ENCODE results near the gene MEGF11. TPM values are rescaled to one million over a fixed set of nuclear protein-coding genes. Genes with fewer than 3 reads are reported as not detected.
"Not testable (repeated sequence)": the region's sequence is repeated elsewhere in the genome, so short reads cannot be mapped to it uniquely, and the experiment has no call there.

Gene MEGF11
- total RNA-seq, 1 donor from 2014 or later = 0.06 TPM

DNA sequence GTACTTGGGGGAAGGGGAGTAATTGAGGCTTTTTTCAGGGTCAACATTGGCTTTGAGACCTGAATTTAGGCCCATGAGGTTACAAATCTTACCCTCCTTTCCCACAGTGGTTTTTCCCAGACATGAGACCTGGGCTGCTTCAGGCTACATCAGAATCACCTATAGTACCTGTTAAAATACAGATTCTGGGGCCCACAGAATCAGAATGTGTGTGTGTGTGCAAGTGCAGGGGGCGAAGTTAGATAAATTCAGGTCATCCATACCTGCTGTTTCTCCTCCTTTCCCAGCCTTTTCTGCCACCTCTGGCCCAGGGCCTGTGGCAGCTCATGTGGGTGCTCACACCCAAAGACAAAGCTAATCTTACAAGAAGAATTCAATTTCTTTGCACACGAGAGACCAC is 273.7 kb downstream of the MEGF11 start:
- Histone ChIP-seq H3K9ac (no peak overlapping the region), H3K9me3 (ENCODE audit: low read depth) (no peaks in the 10 kb centered on the region), H3F3A (ENCODE audit: low read depth) (peaks cover 11% of the 10 kb centered on the region), H3K27ac (no peak overlapping the region), H4K20me1 (ENCODE audit: low read depth) (no peaks in the 10 kb centered on the region), H2AFZ (replicated peaks) (no peak overlapping the region), H3K4me3 (no peak overlapping the region), H3K4me2 (no peak overlapping the region), H3K4me1 (peaks cover 7% of the 10 kb centered on the region), H3K79me2 (ENCODE audit: low read depth) (no peaks in the 10 kb centered on the region), H3K36me3 (no peaks in the 10 kb centered on the region), H3K27me3 (peaks cover 13% of the 10 kb centered on the region)
- Mint-ChIP-seq H3K27me3 (ENCODE audit: insufficient read depth, low read depth) (peaks cover 29% of the 10 kb centered on the region), H3K36me3 (no peaks in the 10 kb centered on the region), H3K4me3 (no peak overlapping the region), H3K9me3 (no peaks in the 10 kb centered on the region), H3K4me1 (peaks cover 20% of the 10 kb centered on the region), H3K27ac (no peak overlapping the region)
- TF ChIP-seq EZH2phosphoT487 (IDR thresholded peaks at IDR 0.05) = no peak
- TF ChIP-seq, protein P1, sequence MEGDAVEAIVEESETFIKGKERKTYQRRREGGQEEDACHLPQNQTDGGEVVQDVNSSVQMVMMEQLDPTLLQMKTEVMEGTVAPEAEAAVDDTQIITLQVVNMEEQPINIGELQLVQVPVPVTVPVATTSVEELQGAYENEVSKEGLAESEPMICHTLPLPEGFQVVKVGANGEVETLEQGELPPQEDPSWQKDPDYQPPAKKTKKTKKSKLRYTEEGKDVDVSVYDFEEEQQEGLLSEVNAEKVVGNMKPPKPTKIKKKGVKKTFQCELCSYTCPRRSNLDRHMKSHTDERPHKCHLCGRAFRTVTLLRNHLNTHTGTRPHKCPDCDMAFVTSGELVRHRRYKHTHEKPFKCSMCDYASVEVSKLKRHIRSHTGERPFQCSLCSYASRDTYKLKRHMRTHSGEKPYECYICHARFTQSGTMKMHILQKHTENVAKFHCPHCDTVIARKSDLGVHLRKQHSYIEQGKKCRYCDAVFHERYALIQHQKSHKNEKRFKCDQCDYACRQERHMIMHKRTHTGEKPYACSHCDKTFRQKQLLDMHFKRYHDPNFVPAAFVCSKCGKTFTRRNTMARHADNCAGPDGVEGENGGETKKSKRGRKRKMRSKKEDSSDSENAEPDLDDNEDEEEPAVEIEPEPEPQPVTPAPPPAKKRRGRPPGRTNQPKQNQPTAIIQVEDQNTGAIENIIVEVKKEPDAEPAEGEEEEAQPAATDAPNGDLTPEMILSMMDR (IDR thresholded peaks at IDR 0.05) = no peak
- no peak for TF ChIP-seq EZH2 (IDR thresholded peaks at IDR 0.05)
- no peak for DNase-seq (ENCODE audit: low spot score)

DNA sequence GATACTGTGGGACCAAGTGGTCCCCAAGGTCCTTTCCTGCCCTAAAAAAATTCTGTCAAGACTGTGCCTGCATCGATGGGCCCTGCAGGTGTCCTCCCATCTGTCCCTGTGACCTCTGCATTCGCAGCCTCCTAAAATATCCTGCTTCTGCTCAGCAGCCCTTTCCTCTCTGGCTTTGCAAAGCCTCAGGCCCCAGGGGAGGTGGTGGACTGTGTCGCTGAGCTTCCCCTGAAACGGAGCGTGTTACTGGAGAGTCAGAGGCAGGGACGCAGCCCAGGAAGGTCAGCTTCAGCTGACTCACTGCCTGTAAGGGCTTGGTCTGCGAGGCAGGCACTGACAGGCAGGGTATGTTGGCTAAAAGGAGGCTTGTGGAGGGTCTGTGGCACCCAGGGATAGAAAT is 274.2 kb downstream of the MEGF11 start:
- peaks cover 13% of the 10 kb centered on the region for H3K27me3 ChIP-seq
- no peaks in the 10 kb centered on the region for H3K79me2 ChIP-seq (ENCODE audit: low read depth)
- no peaks in the 10 kb centered on the region for H4K20me1 ChIP-seq (ENCODE audit: low read depth)
- H3K4me2 ChIP-seq = no peak overlapping the region
- H3K9me3 Mint-ChIP-seq = no peaks in the 10 kb centered on the region
- H3K27ac ChIP-seq = no peak overlapping the region
- H3K27me3 Mint-ChIP-seq (ENCODE audit: insufficient read depth, low read depth) = peaks cover 29% of the 10 kb centered on the region
- DNase-seq (ENCODE audit: low spot score) = no peak
- no peak overlapping the region for H3K9ac ChIP-seq
- no peak overlapping the region for H2AFZ ChIP-seq (replicated peaks)
- no peak overlapping the region for H3K27ac Mint-ChIP-seq
- peaks cover 7% of the 10 kb centered on the region for H3K4me1 ChIP-seq
- H3K4me1 Mint-ChIP-seq = peaks cover 20% of the 10 kb centered on the region
- no peak overlapping the region for H3K4me3 ChIP-seq
- H3K36me3 Mint-ChIP-seq = no peaks in the 10 kb centered on the region
- TF ChIP-seq EZH2 (IDR thresholded peaks at IDR 0.05) = no peak
- TF ChIP-seq, protein P1 (IDR thresholded peaks at IDR 0.05) = no peak
- TF ChIP-seq EZH2phosphoT487 (IDR thresholded peaks at IDR 0.05) = no peak
- H3K4me3 Mint-ChIP-seq = no peak overlapping the region
- no peaks in the 10 kb centered on the region for H3K36me3 ChIP-seq
- no peaks in the 10 kb centered on the region for H3K9me3 ChIP-seq (ENCODE audit: low read depth)
- peaks cover 11% of the 10 kb centered on the region for H3F3A ChIP-seq (ENCODE audit: low read depth)

DNA sequence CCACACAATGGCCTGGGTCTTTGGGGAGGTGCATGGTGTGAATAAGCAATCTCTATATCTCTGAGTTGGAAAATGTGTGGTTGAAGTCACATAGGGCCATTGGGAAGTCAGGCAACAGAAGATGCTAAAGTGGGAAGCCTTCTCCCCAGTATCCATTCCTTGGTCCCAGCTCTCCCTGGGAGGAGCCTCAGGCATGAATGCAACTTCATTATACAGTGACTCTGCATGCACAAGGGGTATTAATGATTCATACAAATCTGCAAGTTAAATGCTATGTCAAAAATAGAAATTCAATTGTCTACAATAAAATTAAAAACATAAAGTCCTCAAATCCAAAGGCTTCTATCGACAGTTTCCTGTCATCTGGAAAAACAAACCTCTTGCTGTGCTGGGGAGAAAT is 275.4 kb downstream of the MEGF11 start:
- no peak overlapping the region for H3K27ac Mint-ChIP-seq
- DNase-seq (ENCODE audit: low spot score) = no peak
- H3K27me3 ChIP-seq = peaks cover 9% of the 10 kb centered on the region
- H3F3A ChIP-seq (ENCODE audit: low read depth) = peaks cover 11% of the 10 kb centered on the region
- H3K36me3 Mint-ChIP-seq = no peaks in the 10 kb centered on the region
- no peak overlapping the region for H3K27ac ChIP-seq
- peaks cover 23% of the 10 kb centered on the region for H3K27me3 Mint-ChIP-seq (ENCODE audit: insufficient read depth, low read depth)
- H3K4me3 ChIP-seq = no peak overlapping the region
- H3K9ac ChIP-seq = no peak overlapping the region
- H3K4me2 ChIP-seq = no peak overlapping the region
- no peak overlapping the region for H3K4me3 Mint-ChIP-seq
- no peak for TF ChIP-seq EZH2phosphoT487 (IDR thresholded peaks at IDR 0.05)
- TF ChIP-seq, protein P1 (IDR thresholded peaks at IDR 0.05) = no peak
- no peak for TF ChIP-seq EZH2 (IDR thresholded peaks at IDR 0.05)
- no peaks in the 10 kb centered on the region for H4K20me1 ChIP-seq (ENCODE audit: low read depth)
- no peaks in the 10 kb centered on the region for H3K9me3 ChIP-seq (ENCODE audit: low read depth)
- H3K4me1 Mint-ChIP-seq = peaks cover 23% of the 10 kb centered on the region
- no peaks in the 10 kb centered on the region for H3K36me3 ChIP-seq
- H3K79me2 ChIP-seq (ENCODE audit: low read depth) = no peaks in the 10 kb centered on the region
- no peak overlapping the region for H2AFZ ChIP-seq (replicated peaks)
- peaks cover 7% of the 10 kb centered on the region for H3K4me1 ChIP-seq
- H3K9me3 Mint-ChIP-seq = no peaks in the 10 kb centered on the region

DNA sequence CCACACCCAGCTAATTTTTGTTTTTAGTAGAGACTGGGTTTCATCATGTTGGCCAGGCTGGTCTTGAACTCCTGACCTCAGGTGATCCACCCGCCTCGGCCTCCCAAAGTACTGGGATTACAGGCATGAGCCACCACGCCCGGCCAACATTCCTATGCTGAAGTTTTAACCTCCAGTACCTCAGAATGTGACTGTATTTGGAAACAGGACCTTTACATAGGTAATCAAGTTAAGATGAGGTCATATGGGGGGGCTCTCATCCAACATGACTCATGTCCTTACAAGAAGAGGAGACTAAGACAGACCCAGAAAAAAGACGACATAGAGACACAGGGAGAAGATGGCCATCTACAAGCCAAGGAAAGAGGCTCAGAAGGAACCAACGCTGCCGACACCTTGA is 277.4 kb downstream of the MEGF11 start:
- H3K27ac Mint-ChIP-seq; H3K36me3 Mint-ChIP-seq; H3K79me2 ChIP-seq (ENCODE audit: low read depth); H3K4me1 Mint-ChIP-seq; H3K9ac ChIP-seq; H3K4me3 Mint-ChIP-seq; H3K27ac ChIP-seq; H3K4me1 ChIP-seq; H3K36me3 ChIP-seq; H2AFZ ChIP-seq (replicated peaks); H3F3A ChIP-seq (ENCODE audit: low read depth); H4K20me1 ChIP-seq (ENCODE audit: low read depth); H3K9me3 Mint-ChIP-seq; H3K4me2 ChIP-seq; DNase-seq (ENCODE audit: low spot score); H3K9me3 ChIP-seq (ENCODE audit: low read depth); H3K27me3 ChIP-seq; H3K4me3 ChIP-seq: not testable (repeated sequence)
- H3K27me3 Mint-ChIP-seq (ENCODE audit: insufficient read depth, low read depth) = peaks cover 10% of the 10 kb centered on the region

Data from neural progenitor cell (in vitro differentiated cells).